ENCODE data around the gene TBCC.
"Not testable (repeated sequence)": the region's sequence is repeated elsewhere in the genome, so short reads cannot be mapped to it uniquely, and the experiment has no call there.

The TBCC gene

GRCh38 chr6:42704937-42705374, 40.9 kb downstream of the TBCC start:
- no peak for DNase-seq (ENCODE audit: extremely low read depth, low read depth)

GRCh38 chr6:42704251-42704936, 41.5 kb downstream of the TBCC start:
- TF ChIP-seq, protein P1, sequence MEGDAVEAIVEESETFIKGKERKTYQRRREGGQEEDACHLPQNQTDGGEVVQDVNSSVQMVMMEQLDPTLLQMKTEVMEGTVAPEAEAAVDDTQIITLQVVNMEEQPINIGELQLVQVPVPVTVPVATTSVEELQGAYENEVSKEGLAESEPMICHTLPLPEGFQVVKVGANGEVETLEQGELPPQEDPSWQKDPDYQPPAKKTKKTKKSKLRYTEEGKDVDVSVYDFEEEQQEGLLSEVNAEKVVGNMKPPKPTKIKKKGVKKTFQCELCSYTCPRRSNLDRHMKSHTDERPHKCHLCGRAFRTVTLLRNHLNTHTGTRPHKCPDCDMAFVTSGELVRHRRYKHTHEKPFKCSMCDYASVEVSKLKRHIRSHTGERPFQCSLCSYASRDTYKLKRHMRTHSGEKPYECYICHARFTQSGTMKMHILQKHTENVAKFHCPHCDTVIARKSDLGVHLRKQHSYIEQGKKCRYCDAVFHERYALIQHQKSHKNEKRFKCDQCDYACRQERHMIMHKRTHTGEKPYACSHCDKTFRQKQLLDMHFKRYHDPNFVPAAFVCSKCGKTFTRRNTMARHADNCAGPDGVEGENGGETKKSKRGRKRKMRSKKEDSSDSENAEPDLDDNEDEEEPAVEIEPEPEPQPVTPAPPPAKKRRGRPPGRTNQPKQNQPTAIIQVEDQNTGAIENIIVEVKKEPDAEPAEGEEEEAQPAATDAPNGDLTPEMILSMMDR (IDR thresholded peaks at IDR 0.05; ENCODE audit: low read depth, low read length), result no peak
- no peak for DNase-seq (ENCODE audit: extremely low read depth, low read depth)

More at GRCh38 chr6:42704937-42705374, 40.9 kb downstream of the TBCC start:
- TF ChIP-seq, protein P1 (IDR thresholded peaks at IDR 0.05; ENCODE audit: low read depth, low read length), result no peak

DNA sequence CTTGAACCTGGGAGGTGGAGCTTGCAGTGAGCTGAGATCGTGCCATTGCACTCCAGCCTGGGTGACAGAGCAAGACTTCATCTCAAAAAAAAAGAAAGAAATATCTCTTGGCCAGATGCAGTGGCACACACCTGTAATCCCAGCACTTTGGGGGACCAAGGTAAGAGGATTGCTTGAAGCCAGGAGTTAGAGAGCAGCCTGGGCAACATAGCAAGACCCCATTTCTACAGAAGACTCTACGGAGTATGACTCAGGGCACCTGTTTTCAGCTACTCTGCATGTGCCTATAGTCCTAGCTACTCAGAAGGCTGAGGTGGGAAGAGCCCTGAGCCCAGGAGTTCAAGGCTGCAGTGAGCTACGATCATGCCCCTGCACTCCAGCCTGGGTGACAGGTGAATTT, 43.1 kb downstream of the TBCC start:
- not testable (repeated sequence) for DNase-seq (ENCODE audit: extremely low read depth, low read depth)

- TF ChIP-seq, protein P1 (IDR thresholded peaks at IDR 0.05; ENCODE audit: low read depth, low read length), result no peak
Measured at GRCh38 chr6:42702200-42702599, 43.7 kb downstream of the TBCC start.

DNA sequence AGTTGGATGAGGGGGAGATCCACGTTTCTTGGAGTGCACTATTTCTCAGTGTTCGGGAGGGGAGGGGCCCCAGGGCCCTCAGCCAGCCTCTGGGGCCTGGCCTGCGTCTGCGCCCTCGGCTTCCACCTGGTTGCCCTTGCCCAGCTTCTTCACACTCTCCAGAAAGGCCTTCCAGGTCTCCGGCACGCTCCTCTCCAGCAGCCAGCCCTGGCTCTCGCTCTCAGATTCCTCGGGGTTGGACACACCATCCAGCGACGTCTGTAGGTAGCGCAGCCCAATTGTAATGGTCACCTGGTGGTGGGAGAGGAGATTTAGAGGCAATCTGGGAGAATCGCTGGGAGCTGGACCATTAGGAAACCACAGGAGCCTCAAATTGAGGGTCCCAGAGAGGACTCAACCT, 47.7 kb downstream of the TBCC start:
- TF ChIP-seq, protein P1 (IDR thresholded peaks at IDR 0.05; ENCODE audit: low read depth, low read length), result no peak
- DNase-seq (ENCODE audit: extremely low read depth, low read depth), result no peak

More at GRCh38 chr6:42702200-42702599, 43.7 kb downstream of the TBCC start:
- DNase-seq (ENCODE audit: extremely low read depth, low read depth), result no peak

- no peak for DNase-seq (ENCODE audit: extremely low read depth, low read depth)
- TF ChIP-seq, protein P1 (IDR thresholded peaks at IDR 0.05; ENCODE audit: low read depth, low read length), result no peak
Measured at GRCh38 chr6:42697268-42697655, 48.6 kb downstream of the TBCC start.

DNA sequence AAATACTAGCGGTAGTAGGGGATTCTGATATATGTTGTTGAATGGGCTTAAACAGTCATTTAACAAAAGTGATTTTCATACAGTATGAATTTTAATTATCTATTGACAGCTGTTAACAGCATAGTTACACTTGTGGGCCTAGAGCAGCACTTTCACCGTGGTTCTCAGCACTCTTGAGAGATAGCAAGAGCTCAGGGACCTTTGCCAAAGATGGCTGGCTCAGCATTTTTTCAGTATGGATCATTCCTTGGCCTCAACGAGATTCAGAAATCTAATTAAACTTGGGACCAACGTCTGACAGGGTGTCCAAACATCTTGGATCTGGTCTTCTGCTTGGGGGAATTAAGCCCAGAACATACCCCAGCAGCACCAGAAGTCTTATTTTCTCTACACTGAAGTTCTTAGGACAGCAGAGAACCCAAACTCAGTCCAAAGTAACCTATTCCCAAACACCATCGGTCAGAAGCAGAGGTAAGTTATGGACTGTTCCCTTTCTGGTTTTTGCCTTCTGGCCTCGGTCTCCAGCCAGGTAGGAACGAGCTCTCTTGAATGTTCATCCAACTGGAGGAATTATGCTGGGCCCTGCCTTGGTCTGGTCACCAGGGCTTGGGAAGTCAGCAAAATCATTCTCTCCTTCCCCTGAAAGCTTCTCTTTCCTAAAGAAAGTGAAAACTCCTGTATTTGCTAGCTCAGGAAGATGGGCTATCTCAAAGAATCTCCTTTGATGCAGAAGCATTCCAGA, 49.2 kb downstream of the TBCC start:
- DNase-seq (ENCODE audit: extremely low read depth, low read depth), result no peak
- TF ChIP-seq, protein P1 (IDR thresholded peaks at IDR 0.05; ENCODE audit: low read depth, low read length), result no peak
